ENCODE data around the gene PSMD6.

Gene PSMD6

GRCh38 chr3:63972196-63972595 is 51.1 kb downstream of the PSMD6 start:
- DNase-seq (ENCODE audit: low read depth in 2 of 2): peak; percentile 70 to 80
- H3K4me3 ChIP-seq (replicated peaks in 1 of 2; ENCODE audit: low read depth in 2 of 2, low read length in 2 of 2): no peak overlapping the region
- TF ChIP-seq CTCF (IDR thresholded peaks at IDR 0.05; ENCODE audit: low read depth, low read length): no peak

DNA sequence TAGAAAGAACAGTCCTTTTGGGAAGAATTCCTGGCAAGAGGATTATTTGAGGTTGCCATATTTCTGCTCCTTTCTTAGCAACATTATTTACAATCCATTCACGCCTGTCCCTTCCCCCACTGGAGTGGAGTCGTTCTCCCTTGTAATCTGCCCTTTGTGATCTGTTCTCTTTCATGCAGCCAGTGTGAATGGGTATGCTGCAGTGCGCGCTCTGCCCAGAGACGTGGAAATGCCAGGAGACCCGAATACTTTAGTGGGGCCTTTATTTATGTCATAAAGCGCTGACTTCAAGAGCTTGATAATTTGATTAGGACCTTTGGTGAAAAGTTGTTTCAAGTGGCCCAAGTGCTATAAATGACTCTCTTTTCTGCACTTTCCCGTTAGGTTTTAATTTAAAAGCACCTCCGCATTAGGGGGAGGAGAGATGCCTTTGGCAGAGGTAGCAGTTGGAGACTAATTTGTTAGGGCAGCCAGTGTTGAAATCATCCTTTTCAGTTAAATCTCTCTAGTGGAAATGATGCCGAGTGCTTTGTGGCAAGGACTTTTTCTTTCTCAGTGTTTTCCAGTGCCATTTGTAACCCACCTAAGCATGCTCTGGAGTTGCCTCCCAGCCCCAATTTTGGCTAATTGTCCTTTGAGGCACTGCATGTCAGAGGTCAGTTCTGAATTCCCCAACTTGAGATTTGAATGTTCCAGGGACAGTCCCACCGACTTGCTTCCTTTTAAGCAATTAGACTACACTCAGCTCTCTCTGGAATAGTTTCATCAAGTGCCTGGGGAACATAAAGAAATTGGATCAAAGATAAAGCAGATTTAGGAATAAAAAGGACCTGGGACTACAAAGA is 52.4 kb downstream of the PSMD6 start:
- DNase-seq (ENCODE audit: low read depth in 2 of 2): peak in 1 of 2 donors; percentile 39
- H3K4me3 ChIP-seq (replicated peaks in 1 of 2; ENCODE audit: low read depth in 2 of 2, low read length in 2 of 2): no peak overlapping the region
- TF ChIP-seq CTCF (IDR thresholded peaks at IDR 0.05; ENCODE audit: low read depth, low read length): no peak

- no peak overlapping the region for H3K4me3 ChIP-seq (replicated peaks in 1 of 2; ENCODE audit: low read depth in 2 of 2, low read length in 2 of 2)
- no peak for DNase-seq (ENCODE audit: low read depth in 2 of 2)
- no peak for TF ChIP-seq CTCF (IDR thresholded peaks at IDR 0.05; ENCODE audit: low read depth, low read length)
These were observed 53.4 kb downstream of the PSMD6 start for GRCh38 chr3:63969876-63970275.

- no peak for TF ChIP-seq CTCF (IDR thresholded peaks at IDR 0.05; ENCODE audit: low read depth, low read length)
- DNase-seq (ENCODE audit: low read depth in 2 of 2): peak in 1 of 2 donors; percentile 38
- no peak overlapping the region for H3K4me3 ChIP-seq (replicated peaks in 1 of 2; ENCODE audit: low read depth in 2 of 2, low read length in 2 of 2)
These were observed 54.5 kb downstream of the PSMD6 start for GRCh38 chr3:63968612-63969350.

DNA sequence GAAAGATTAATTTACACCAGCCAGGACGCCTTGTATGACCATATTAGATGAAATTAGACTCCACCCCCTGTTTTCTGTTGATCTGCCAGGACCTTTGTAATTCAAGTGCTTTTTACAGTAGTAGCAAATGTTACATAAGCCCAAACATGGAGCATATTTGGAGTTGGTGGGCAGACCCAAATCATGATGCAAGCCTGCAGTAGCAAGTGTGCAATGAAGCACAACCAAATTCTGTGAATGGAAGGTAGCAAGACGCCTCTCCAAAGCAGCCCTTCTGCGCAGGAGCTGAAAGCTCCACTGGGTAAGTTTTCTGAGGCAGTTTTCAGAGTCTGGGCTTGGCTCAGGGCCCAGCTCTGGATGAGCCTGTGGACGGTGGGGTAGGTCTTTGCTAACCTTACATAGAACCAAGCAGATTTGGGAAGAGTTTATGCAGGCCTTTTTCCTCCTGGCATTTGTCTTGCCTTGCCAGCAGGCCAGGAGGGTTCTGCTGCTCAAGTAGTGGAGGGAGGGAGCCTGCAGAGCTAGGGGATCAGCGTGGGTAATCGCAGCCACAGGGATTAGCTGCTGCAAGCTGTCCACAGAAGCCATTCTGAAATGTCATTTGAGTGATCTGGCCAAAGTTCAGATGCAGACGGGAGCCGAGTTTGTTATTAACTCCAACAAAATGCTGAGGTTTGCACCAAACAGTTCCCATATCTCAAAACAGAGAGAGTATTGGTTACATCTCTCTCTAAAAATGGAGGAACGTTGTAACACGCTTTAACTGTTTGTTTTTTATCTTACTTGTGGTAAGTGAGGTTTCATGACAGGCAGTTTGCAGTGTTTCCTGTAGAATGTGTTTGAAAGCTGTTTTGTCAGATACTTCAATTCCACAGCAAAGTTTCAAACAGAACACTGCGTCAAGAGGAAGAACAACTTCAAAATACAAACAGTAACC is 55.4 kb downstream of the PSMD6 start:
- TF ChIP-seq CTCF (IDR thresholded peaks at IDR 0.05; ENCODE audit: low read depth, low read length): no peak
- peak overlapping the region; percentile 4 to 19 for H3K4me3 ChIP-seq (replicated peaks in 1 of 2; ENCODE audit: low read depth in 2 of 2, low read length in 2 of 2)
- DNase-seq (ENCODE audit: low read depth in 2 of 2): peak; percentile 53 to 81

DNA sequence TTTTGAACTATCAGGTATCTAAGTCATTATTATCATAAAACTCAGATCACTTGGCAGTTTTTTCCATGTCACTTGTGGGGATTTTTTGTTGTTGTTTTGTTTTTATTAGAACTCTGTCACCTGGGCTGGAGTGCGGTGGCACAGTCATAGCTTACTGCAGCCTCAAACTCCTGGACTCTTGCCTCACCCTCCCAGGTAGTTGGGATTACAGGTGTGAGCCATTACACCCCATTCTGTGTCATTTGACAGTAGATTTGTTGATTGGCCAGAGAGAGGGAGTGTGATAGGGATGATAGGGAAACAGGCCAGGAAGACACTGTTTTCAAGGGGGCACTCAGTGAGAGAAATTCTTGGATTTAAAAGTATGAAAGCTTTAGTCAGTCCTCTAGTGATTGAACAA is 56.4 kb downstream of the PSMD6 start:
- H3K4me3 ChIP-seq (replicated peaks in 1 of 2; ENCODE audit: low read depth in 2 of 2, low read length in 2 of 2): no peak overlapping the region
- TF ChIP-seq CTCF (IDR thresholded peaks at IDR 0.05; ENCODE audit: low read depth, low read length): no peak
- DNase-seq (ENCODE audit: low read depth in 2 of 2): no peak
